PC-3 (cell line): ENCODE results near the gene MAU2. TPM values are rescaled to one million over a fixed set of nuclear protein-coding genes. Genes with fewer than 3 reads are reported as not detected.

ENCODE experiments used
- ATAC-seq: fragments of 200-7000 bp; cut with Tn5 transposase; 2 replicates; pipeline ENCODE4 v1.9.1; 2020; ENCODE audit warnings: mild to moderate bottlenecking, moderate library complexity
- BruUV-seq: library from RNA; stranded (reverse); fragments of 400-500 nt; replicated peaks from 2 replicates; lab custom pipeline; 2021; lab: Mats Ljungman, UMichigan
- CTCF ChIA-PET: fragments of 300-600 bp; sonication (Branson Sonifier 250); formaldehyde crosslinking; loops from one replicate; lab custom pipeline; 2022; ENCODE audit warnings: antibody characterized with exemption; lab: Charles Lee
- POLR2A ChIA-PET: fragments of 300-600 bp; sonication (Branson Sonifier 250); formaldehyde crosslinking; loops from one replicate; lab custom pipeline; 2022; ENCODE audit warnings: antibody characterized with exemption; ENCODE audit not compliant: unreplicated experiment; lab: Charles Lee
- DNase-seq: peaks from one replicate; pipeline ENCODE4 v3.0.0-alpha.2; 2015
- H2AFZ ChIP-seq: fragments of 300-600 bp; sonication (generic); 2 replicates; pipeline ENCODE4 v1.6.0; 2016; ENCODE audit warnings: antibody characterized with exemption, low read length
- H3F3A ChIP-seq: fragments of 300-600 bp; sonication (generic); one replicate; pipeline ENCODE4 v1.6.0; 2017; ENCODE audit warnings: antibody characterized with exemption, low read length, control low read depth, mild to moderate bottlenecking; ENCODE audit not compliant: unreplicated experiment
- H3K27ac ChIP-seq: fragments of 300-600 bp; sonication (generic); 2 replicates; pipeline ENCODE4 v1.5.1; 2016; ENCODE audit warnings: mild to moderate bottlenecking, low read length
- H3K27me3 ChIP-seq: fragments of 300-600 bp; sonication (generic); 2 replicates; pipeline ENCODE4 v1.6.1; 2016; ENCODE audit warnings: low read length, mixed read lengths
- H3K36me3 ChIP-seq: fragments of 300-600 bp; sonication (generic); 2 replicates; pipeline ENCODE4 v1.6.1; 2016; ENCODE audit warnings: low read depth, mixed run types, low read length, mixed read lengths
- H3K4me1 ChIP-seq: fragments of 300-600 bp; sonication (generic); 2 replicates; pipeline ENCODE4 v1.5.1; 2016; ENCODE audit warnings: low read length; ENCODE audit not compliant: insufficient read depth
- H3K4me2 ChIP-seq: fragments of 300-600 bp; sonication (generic); 2 replicates; pipeline ENCODE4 v1.6.0; 2016; ENCODE audit warnings: low read length
- H3K4me3 ChIP-seq: fragments of 300-600 bp; sonication (generic); 2 replicates; pipeline ENCODE4 v1.5.1; 2016; ENCODE audit warnings: mild to moderate bottlenecking, low read length, mixed read lengths
- H3K79me2 ChIP-seq: fragments of 300-600 bp; sonication (generic); 2 replicates; pipeline ENCODE4 v1.6.1; 2017; ENCODE audit warnings: low read length, mixed read lengths
- H3K9ac ChIP-seq: fragments of 300-600 bp; sonication (generic); 2 replicates; pipeline ENCODE4 v1.6.0; 2016; ENCODE audit warnings: mild to moderate bottlenecking, low read length
- H3K9me2 ChIP-seq: fragments of 300-600 bp; sonication (generic); replicated peaks from 2 replicates; pipeline ENCODE4 v1.6.1; 2016; ENCODE audit warnings: mixed run types, low read length, mixed read lengths
- H3K9me3 ChIP-seq: fragments of 300-600 bp; sonication (generic); 2 replicates; pipeline ENCODE4 v1.6.1; 2016; ENCODE audit warnings: low read length, mixed read lengths
- H4K20me1 ChIP-seq: fragments of 300-600 bp; sonication (generic); 2 replicates; pipeline ENCODE4 v1.6.1; 2016; ENCODE audit warnings: low read length, mixed read lengths
- CTCF ChIP-seq: fragments of 300-600 bp; sonication (generic); conservative IDR thresholded peaks from 2 replicates; pipeline ENCODE4 v1.5.1; 2017; ENCODE audit warnings: antibody characterized with exemption, low read depth, mild to moderate bottlenecking, low read length
- EZH2 ChIP-seq: fragments of 300-600 bp; sonication (generic); IDR thresholded peaks from one replicate; pipeline ENCODE4 v1.6.1; 2017; ENCODE audit warnings: antibody characterized with exemption, mild to moderate bottlenecking, low read length; ENCODE audit not compliant: unreplicated experiment
- EZH2phosphoT487 ChIP-seq: fragments of 300-600 bp; sonication (generic); IDR thresholded peaks from 2 replicates; pipeline ENCODE4 v1.6.1; 2018; ENCODE audit warnings: mild to moderate bottlenecking, antibody characterized with exemption, low read length, borderline replicate concordance
- intact Hi-C: fragments of 100-400 bp; cut with micrococcal nuclease; formaldehyde crosslinking; loops from 2 replicates; pipeline ENCODE4 v1.9.0; 2023
- total RNA-seq: library from RNA; depleted of rRNA; stranded (reverse); fragments of >200 nt; gene quantifications from 2 replicates; pipeline ENCODE4 v1.2.3, GENCODE V29; 2014

MAU2 gene
- total RNA-seq, 1 experiment from 2014 or later = 32.6 TPM

- TF ChIP-seq EZH2phosphoT487 (no peak), EZH2 (no peak), CTCF (no peak)
- Histone ChIP-seq H2AFZ (no peak overlapping the region), H3K36me3 (peaks cover 25% of the 10 kb centered on the region), H3K27ac (no peak overlapping the region), H3K79me2 (no peaks in the 10 kb centered on the region), H3K9me3 (no peaks in the 10 kb centered on the region), H3F3A (no peaks in the 10 kb centered on the region), H3K9me2 (no peaks in the 10 kb centered on the region), H3K4me3 (no peak overlapping the region), H3K4me2 (no peak overlapping the region), H3K9ac (no peak overlapping the region), H3K27me3 (no peaks in the 10 kb centered on the region), H4K20me1 (no peaks in the 10 kb centered on the region), H3K4me1 (no peaks in the 10 kb centered on the region)
- DNase-seq (no peak), ATAC-seq (no peak)
- CTCF ChIA-PET = no interaction called here
- intact Hi-C loops = no loop called here
- POLR2A ChIA-PET = no interaction called here
- no TSS peak for BruUV-seq
Observed at GRCh38 chr19:19304186-19304965, 16.3 kb upstream of the MAU2 start.

GRCh38 chr19:19305066-19305465 lies 15.6 kb upstream of the MAU2 start:
- DNase-seq (no peak), ATAC-seq (no peak)
- Histone ChIP-seq H3K9me3 (no peaks in the 10 kb centered on the region), H3K27ac (no peak overlapping the region), H3K9ac (no peak overlapping the region), H3K79me2 (no peaks in the 10 kb centered on the region), H3K4me2 (no peak overlapping the region), H4K20me1 (no peaks in the 10 kb centered on the region), H3K4me3 (no peak overlapping the region), H3K9me2 (no peaks in the 10 kb centered on the region), H3K27me3 (no peaks in the 10 kb centered on the region), H2AFZ (no peak overlapping the region), H3K4me1 (no peaks in the 10 kb centered on the region), H3K36me3 (peaks cover 27% of the 10 kb centered on the region), H3F3A (no peaks in the 10 kb centered on the region)
- POLR2A ChIA-PET = no interaction called here
- intact Hi-C loops = no loop called here
- no peak for TF ChIP-seq EZH2
- no peak for TF ChIP-seq CTCF
- TF ChIP-seq EZH2phosphoT487 = no peak
- CTCF ChIA-PET = no interaction called here
- BruUV-seq = no TSS peak

GRCh38 chr19:19305696-19306095 lies 14.9 kb upstream of the MAU2 start:
- TF ChIP-seq EZH2 (no peak), CTCF (no peak), EZH2phosphoT487 (no peak)
- Histone ChIP-seq H3K9ac (no peak overlapping the region), H3K4me2 (no peak overlapping the region), H3K4me1 (no peaks in the 10 kb centered on the region), H3K79me2 (no peaks in the 10 kb centered on the region), H4K20me1 (no peaks in the 10 kb centered on the region), H3K27me3 (no peaks in the 10 kb centered on the region), H3F3A (no peaks in the 10 kb centered on the region), H3K9me3 (no peaks in the 10 kb centered on the region), H3K4me3 (no peak overlapping the region), H3K9me2 (no peaks in the 10 kb centered on the region), H3K36me3 (peaks cover 27% of the 10 kb centered on the region), H3K27ac (no peak overlapping the region), H2AFZ (no peak overlapping the region)
- POLR2A ChIA-PET = no interaction called here
- no TSS peak for BruUV-seq
- ATAC-seq (no peak), DNase-seq (no peak)
- CTCF ChIA-PET = no interaction called here
- intact Hi-C loops = no loop called here
